ENCODE measurements around the gene CACFD1. TPM values are rescaled to one million over a fixed set of nuclear protein-coding genes. Genes with fewer than 3 reads are reported as not detected.
"Not testable (repeated sequence)": the region's sequence is repeated elsewhere in the genome, so short reads cannot be mapped to it uniquely, and the experiment has no call there.

CACFD1 gene
- total RNA-seq, 2 donors from 2014 or later: 2.4 to 7.0 TPM

DNA sequence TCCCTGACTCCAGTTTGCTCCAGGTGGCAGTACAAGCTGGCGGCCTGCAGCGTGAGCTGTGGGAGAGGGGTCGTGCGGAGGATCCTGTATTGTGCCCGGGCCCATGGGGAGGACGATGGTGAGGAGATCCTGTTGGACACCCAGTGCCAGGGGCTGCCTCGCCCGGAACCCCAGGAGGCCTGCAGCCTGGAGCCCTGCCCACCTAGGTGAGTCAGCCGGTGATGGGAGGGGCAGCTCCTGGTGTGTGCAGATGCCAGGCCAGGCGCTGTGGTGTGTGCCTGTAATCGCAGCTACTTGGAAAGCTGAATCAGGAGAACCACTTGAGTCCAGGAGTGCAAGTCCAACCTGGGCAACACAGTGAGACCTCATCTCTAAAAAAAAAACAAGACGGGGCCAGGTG, 10.0 kb upstream of the CACFD1 start:
- ATAC-seq (no peak), DNase-seq (ENCODE audit: low spot score) (no peak)
- peaks cover 2 to 8% of the 10 kb centered on the region in 2 donors for H3K27me3 Mint-ChIP-seq
- no peaks in the 10 kb centered on the region for H3K36me3 Mint-ChIP-seq
- H3K27ac Mint-ChIP-seq: no peak overlapping the region
- H3K4me3 Mint-ChIP-seq: no peak overlapping the region
- H3K4me1 Mint-ChIP-seq (ENCODE audit: low read depth in 2 of 2): no peaks in the 10 kb centered on the region
- H3K9me3 Mint-ChIP-seq: no peaks in the 10 kb centered on the region

DNA sequence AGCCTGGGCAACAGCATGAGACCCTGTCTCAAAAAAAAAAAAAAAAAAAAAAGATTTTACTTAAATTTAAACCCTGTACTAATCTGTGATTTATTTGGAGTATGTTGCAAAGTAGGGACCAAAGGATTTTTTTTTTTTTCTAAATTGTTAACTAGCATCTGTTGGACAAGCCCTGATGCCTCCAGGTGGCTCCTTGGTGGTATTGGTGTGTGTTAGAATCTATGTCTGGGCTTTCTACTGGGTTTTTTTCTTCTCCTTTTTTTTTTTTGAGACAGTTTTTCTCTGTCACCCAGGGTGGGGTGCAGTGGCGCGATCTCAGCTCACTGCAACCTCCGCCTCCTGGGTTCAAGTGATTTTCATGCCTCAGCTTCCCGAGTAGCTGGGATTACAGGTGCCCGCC, 7.9 kb upstream of the CACFD1 start:
- H3K4me1 Mint-ChIP-seq (ENCODE audit: low read depth in 2 of 2); ATAC-seq; DNase-seq (ENCODE audit: low spot score); H3K27ac Mint-ChIP-seq; H3K27me3 Mint-ChIP-seq; H3K36me3 Mint-ChIP-seq; H3K4me3 Mint-ChIP-seq; H3K9me3 Mint-ChIP-seq: not testable (repeated sequence)

DNA sequence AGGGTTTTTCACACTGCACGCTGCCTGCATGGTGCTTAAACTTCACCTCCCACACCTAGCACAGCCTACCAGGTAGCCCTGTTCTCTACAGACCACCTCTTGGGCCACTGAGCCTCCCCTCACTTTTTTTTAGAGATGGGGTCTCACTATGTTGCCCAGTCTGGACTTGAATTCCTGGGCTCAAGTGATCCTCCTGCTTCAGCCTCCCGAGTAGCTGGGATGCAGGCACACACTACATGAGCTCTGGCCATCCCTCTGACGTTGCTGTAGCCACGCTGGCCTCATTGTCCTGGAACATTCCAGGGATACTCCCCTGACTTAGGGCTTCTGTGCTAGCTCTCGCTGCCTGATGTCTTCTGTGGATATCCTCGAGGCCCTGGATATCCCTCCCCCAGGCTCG, 7.2 kb upstream of the CACFD1 start:
- Mint-ChIP-seq H3K4me1 (ENCODE audit: low read depth in 2 of 2) (no peaks in the 10 kb centered on the region), H3K36me3 (no peaks in the 10 kb centered on the region), H3K9me3 (no peaks in the 10 kb centered on the region), H3K27ac (no peak overlapping the region), H3K4me3 (no peak overlapping the region), H3K27me3 (no peaks in the 10 kb centered on the region)
- DNase-seq (ENCODE audit: low spot score) (no peak), ATAC-seq (no peak)

GRCh38 chr9:133453651-133454050, 6.1 kb upstream of the CACFD1 start:
- H3K27ac Mint-ChIP-seq: no peak overlapping the region
- H3K9me3 Mint-ChIP-seq: no peaks in the 10 kb centered on the region
- no peaks in the 10 kb centered on the region for H3K27me3 Mint-ChIP-seq
- ATAC-seq (no peak), DNase-seq (ENCODE audit: low spot score) (no peak)
- no peaks in the 10 kb centered on the region for H3K36me3 Mint-ChIP-seq
- no peak overlapping the region for H3K4me3 Mint-ChIP-seq
- H3K4me1 Mint-ChIP-seq (ENCODE audit: low read depth in 2 of 2): no peaks in the 10 kb centered on the region

- no peaks in the 10 kb centered on the region for H3K9me3 Mint-ChIP-seq
- H3K36me3 Mint-ChIP-seq: no peaks in the 10 kb centered on the region
- ATAC-seq (no peak), DNase-seq (ENCODE audit: low spot score) (no peak)
- no peak overlapping the region for H3K4me3 Mint-ChIP-seq
- no peaks in the 10 kb centered on the region for H3K4me1 Mint-ChIP-seq (ENCODE audit: low read depth in 2 of 2)
- H3K27me3 Mint-ChIP-seq: no peaks in the 10 kb centered on the region
- H3K27ac Mint-ChIP-seq: no peak overlapping the region
These were observed 5.5 kb upstream of the CACFD1 start for GRCh38 chr9:133454325-133454724.

DNA sequence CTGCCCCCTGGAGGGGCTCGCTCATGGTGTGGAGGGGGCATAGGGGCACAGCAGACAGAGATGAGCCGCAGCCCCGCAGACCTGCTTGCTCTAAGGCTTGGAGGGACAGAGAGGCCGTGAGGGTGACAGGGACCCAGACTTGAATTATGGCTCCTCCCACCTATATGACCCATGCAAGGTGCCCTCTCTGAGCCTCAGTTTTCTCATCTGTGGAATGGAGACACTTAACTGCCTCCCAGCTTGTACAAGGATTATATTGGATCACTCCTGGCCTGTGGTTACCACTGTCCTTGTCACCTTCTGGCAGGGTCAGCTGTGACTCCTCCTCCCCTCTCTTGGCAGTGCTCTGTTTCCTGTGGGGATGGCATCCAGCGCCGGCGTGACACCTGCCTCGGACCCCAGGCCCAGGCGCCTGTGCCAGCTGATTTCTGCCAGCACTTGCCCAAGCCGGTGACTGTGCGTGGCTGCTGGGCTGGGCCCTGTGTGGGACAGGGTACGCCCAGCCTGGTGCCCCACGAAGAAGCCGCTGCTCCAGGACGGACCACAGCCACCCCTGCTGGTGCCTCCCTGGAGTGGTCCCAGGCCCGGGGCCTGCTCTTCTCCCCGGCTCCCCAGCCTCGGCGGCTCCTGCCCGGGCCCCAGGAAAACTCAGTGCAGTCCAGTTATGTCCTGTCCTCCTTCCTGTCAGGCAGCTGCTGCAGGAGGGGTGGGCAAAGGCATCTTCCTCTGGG, 4.7 kb upstream of the CACFD1 start:
- peaks cover 0 to 3% of the 10 kb centered on the region in 2 donors for H3K4me1 Mint-ChIP-seq (ENCODE audit: low read depth in 2 of 2)
- ATAC-seq: no peak

DNA sequence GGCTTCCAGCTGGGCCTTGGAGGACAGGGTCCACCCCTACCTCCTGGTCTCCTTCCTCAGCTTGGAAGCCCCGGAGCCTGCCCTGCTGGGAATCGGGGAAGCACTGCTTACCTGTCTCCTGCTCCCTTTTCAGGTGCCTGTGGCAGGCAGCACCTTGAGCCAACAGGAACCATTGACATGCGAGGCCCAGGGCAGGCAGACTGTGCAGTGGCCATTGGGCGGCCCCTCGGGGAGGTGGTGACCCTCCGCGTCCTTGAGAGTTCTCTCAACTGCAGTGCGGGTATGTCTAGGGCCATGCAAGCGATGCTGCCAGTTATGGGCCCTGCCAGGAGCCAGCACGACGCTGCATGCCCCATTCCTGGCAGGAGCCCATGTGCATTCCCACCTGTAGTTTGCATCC, 3.8 kb upstream of the CACFD1 start:
- H3K9me3 Mint-ChIP-seq: no peaks in the 10 kb centered on the region
- peaks cover 0 to 6% of the 10 kb centered on the region in 2 donors for H3K4me1 Mint-ChIP-seq (ENCODE audit: low read depth in 2 of 2)
- H3K36me3 Mint-ChIP-seq: no peaks in the 10 kb centered on the region
- ATAC-seq (no peak), DNase-seq (ENCODE audit: low spot score) (no peak)
- H3K27me3 Mint-ChIP-seq: no peaks in the 10 kb centered on the region
- H3K4me3 Mint-ChIP-seq: no peak overlapping the region
- no peak overlapping the region for H3K27ac Mint-ChIP-seq

More for the DNA sequence above, 4.7 kb upstream of the CACFD1 start:
- Mint-ChIP-seq H3K36me3 (no peaks in the 10 kb centered on the region), H3K4me3 (no peak overlapping the region), H3K9me3 (no peaks in the 10 kb centered on the region), H3K27me3 (no peaks in the 10 kb centered on the region), H3K27ac (no peak overlapping the region)
- DNase-seq (ENCODE audit: low spot score): no peak

DNA sequence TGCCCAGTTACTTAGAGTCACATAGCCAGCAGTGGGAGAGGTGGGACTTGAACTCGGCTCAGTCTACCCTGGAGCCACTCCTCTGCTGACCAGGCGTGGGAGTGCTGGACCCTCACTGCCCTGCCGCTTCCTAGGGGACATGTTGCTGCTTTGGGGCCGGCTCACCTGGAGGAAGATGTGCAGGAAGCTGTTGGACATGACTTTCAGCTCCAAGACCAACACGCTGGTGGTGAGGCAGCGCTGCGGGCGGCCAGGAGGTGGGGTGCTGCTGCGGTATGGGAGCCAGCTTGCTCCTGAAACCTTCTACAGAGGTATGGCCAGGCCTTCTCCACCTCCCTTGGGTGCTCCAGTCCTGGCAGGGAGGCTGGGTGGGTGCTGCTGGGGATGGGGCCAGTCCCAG, 3.4 kb upstream of the CACFD1 start:
- Mint-ChIP-seq H3K27me3 (no peaks in the 10 kb centered on the region), H3K9me3 (no peaks in the 10 kb centered on the region), H3K4me3 (no peak overlapping the region), H3K27ac (no peak overlapping the region), H3K36me3 (no peaks in the 10 kb centered on the region), H3K4me1 (ENCODE audit: low read depth in 2 of 2) (peaks cover 0 to 6% of the 10 kb centered on the region in 2 donors)
- DNase-seq (ENCODE audit: low spot score) (no peak), ATAC-seq (no peak)

GRCh38 chr9:133457233-133457632, 2.5 kb upstream of the CACFD1 start:
- DNase-seq (ENCODE audit: low spot score) (no peak), ATAC-seq (no peak)
- H3K27me3 Mint-ChIP-seq: no peaks in the 10 kb centered on the region
- H3K27ac Mint-ChIP-seq: no peak overlapping the region
- H3K4me3 Mint-ChIP-seq: no peak overlapping the region
- H3K4me1 Mint-ChIP-seq (ENCODE audit: low read depth in 2 of 2): peaks cover 0 to 8% of the 10 kb centered on the region in 2 donors
- H3K9me3 Mint-ChIP-seq: no peaks in the 10 kb centered on the region
- H3K36me3 Mint-ChIP-seq: no peaks in the 10 kb centered on the region

DNA sequence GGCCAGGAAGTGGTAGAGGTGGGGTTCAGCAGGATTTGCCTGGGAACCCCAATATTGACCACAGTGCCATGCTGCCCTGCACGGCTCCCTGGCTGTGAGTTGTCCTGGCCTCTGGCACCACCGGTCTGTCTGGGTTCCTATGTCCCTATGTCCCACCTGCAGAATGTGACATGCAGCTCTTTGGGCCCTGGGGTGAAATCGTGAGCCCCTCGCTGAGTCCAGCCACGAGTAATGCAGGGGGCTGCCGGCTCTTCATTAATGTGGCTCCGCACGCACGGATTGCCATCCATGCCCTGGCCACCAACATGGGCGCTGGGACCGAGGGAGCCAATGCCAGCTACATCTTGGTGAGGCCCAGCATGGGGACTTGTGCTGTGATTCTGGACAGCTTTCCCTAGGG, 2.0 kb upstream of the CACFD1 start:
- ATAC-seq (no peak), DNase-seq (ENCODE audit: low spot score) (no peak)
- no peak overlapping the region for H3K27ac Mint-ChIP-seq
- H3K36me3 Mint-ChIP-seq: no peaks in the 10 kb centered on the region
- H3K4me3 Mint-ChIP-seq: no peak overlapping the region
- H3K4me1 Mint-ChIP-seq (ENCODE audit: low read depth in 2 of 2): peaks cover 0 to 8% of the 10 kb centered on the region in 2 donors
- no peaks in the 10 kb centered on the region for H3K9me3 Mint-ChIP-seq
- H3K27me3 Mint-ChIP-seq: no peaks in the 10 kb centered on the region

- Mint-ChIP-seq H3K27ac (peak overlapping the region in 1 of 2 donors; percentile 86), H3K36me3 (no peaks in the 10 kb centered on the region), H3K27me3 (no peaks in the 10 kb centered on the region), H3K4me3 (peak overlapping the region; percentile 89), H3K9me3 (no peaks in the 10 kb centered on the region), H3K4me1 (ENCODE audit: low read depth in 2 of 2) (peaks cover 0 to 10% of the 10 kb centered on the region in 2 donors)
- no peak for ATAC-seq
- DNase-seq (ENCODE audit: low spot score): no peak
These were observed 1.0 kb upstream of the CACFD1 start for GRCh38 chr9:133458643-133459312.

DNA sequence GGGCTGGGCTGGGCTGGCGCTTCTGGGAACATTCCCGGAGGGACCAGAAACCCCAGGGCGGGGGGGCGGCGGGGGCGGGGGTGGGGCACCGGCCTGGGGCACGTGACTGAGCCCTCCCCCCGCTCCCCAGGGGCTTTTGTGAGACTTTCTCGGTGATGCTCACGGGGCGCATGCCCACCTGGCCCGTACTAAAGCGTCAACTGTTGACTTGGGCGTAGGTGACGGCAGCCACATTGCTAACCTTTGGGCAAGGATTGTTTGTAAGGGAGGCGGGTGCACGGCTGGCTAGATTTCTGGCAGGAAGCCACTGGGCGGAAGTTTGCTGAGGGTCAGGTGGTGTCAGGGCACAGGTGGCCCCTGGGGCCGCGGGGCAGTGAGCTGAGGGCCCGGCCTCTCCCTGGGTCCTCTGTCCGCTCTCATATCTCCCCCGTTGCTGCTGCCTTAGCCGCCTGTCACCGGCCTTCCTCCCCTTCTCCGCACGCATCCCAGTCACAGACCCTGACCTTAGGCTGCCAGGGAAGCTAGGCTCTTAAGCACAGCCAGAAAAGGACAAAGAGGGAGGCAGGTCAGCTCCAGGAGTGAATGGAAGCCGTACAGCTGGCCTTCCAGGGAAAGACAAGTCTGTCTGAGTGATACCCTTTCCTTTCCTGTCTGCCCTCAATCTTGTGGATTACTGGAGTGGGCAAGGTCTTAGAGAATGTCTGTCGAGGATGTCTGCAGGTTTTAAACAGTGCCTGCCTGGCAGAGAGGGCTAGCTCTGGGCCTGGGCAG, 812 bp downstream of the CACFD1 start:
- peaks cover 0 to 14% of the 10 kb centered on the region in 2 donors for H3K4me1 Mint-ChIP-seq (ENCODE audit: low read depth in 2 of 2)
- ATAC-seq: no peak
- H3K27ac Mint-ChIP-seq: no peak overlapping the region

DNA sequence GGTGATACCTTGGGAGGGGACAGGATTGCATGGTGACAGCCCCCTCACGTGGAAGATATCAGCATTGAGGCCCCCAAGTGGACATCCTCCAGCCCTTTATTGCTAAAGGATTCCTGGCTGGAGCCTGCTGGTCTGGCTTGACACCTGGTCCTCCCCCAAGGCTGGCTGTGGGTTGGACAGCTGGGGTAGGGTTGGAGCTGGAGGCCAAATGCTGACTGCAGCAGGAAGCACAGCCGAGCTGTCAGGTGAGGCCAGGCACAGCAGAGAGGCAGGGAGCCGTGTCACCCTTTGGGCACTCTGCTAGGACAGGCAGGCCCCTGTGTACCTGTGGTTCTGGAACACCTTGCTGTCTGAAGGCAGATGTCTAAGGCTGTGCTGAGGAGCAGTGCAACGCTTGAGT, 2.2 kb downstream of the CACFD1 start:
- ATAC-seq (no peak), DNase-seq (ENCODE audit: low spot score) (no peak)
- H3K9me3 Mint-ChIP-seq: no peaks in the 10 kb centered on the region

More for the DNA sequence above, 812 bp downstream of the CACFD1 start:
- H3K27me3 Mint-ChIP-seq: no peaks in the 10 kb centered on the region
- DNase-seq (ENCODE audit: low spot score): no peak
- H3K9me3 Mint-ChIP-seq: no peaks in the 10 kb centered on the region
- H3K36me3 Mint-ChIP-seq: no peaks in the 10 kb centered on the region
- H3K4me3 Mint-ChIP-seq: peak overlapping the region; percentile 55

More for the DNA sequence above, 2.2 kb downstream of the CACFD1 start:
- Mint-ChIP-seq H3K4me1 (ENCODE audit: low read depth in 2 of 2) (peaks cover 0 to 14% of the 10 kb centered on the region in 2 donors), H3K4me3 (no peak overlapping the region), H3K27me3 (no peaks in the 10 kb centered on the region), H3K27ac (no peak overlapping the region), H3K36me3 (no peaks in the 10 kb centered on the region)

Measured in natural killer cell treated with Interleukin-12 subunit alpha and Interleukin-12 subunit beta and Interleukin-15 and Interleukin-18, amount 100 ng/mL, for 72 hours (primary cell).